ENCODE results near the gene SPPL2B. TPM values are rescaled to one million over a fixed set of nuclear protein-coding genes. Genes with fewer than 3 reads are reported as not detected.
"Not testable (repeated sequence)": the region's sequence is repeated elsewhere in the genome, so short reads cannot be mapped to it uniquely, and the experiment has no call there.

Gene SPPL2B, protein sequence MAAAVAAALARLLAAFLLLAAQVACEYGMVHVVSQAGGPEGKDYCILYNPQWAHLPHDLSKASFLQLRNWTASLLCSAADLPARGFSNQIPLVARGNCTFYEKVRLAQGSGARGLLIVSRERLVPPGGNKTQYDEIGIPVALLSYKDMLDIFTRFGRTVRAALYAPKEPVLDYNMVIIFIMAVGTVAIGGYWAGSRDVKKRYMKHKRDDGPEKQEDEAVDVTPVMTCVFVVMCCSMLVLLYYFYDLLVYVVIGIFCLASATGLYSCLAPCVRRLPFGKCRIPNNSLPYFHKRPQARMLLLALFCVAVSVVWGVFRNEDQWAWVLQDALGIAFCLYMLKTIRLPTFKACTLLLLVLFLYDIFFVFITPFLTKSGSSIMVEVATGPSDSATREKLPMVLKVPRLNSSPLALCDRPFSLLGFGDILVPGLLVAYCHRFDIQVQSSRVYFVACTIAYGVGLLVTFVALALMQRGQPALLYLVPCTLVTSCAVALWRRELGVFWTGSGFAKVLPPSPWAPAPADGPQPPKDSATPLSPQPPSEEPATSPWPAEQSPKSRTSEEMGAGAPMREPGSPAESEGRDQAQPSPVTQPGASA
- total RNA-seq (10 to 100 TPM; 20.2 to 34.6 TPM), polyA plus RNA-seq (10 to 100 TPM in 1 of 2 donors, 1 to 10 TPM in 1; 9.5 to 22.6 TPM)

DNA sequence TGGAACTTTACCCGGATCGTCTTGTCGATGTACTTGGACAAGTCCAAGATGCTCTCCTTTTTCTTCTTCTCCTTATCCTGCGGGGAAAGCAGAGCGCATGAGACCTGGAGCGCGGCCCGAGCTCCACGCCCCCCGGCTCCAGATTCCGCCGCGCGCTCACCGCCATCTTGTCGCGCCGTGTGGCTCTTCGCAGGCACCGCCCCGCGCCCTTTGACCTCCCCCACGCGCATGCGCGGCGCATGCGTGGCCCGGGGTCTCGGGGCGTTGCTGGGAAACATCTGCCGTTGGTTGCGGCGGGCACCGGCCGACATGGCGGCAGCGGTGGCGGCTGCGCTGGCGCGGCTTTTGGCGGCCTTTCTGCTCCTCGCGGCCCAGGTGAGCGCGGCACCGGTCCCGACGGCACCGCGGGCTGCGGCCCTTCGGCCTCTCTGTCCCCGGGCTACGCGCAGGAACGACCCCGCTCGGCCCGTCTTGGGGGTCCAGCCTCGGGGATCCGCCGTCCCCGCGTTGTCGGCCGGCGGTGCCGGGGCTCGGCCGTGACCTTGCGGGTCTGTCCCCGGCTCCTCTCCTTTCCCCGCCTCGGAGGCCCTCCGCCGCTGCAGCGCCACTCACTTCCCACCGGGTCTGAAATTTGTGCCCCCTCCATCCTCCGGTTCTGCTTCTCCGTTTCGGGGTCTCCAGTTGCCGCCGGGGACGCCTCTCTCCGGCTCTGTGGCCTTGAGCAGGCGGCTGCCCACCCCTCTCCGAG, at the start of gene SPPL2B, which contains the start of gene LSM7:
Gene SPPL2B, plus strand, starts transcription at position 284 of the 748 bp plus-strand sequence. Its CDS starts 26 bp downstream, at position 310.
Gene LSM7, minus strand, starts transcription at position 186 of the 748 bp plus-strand sequence. Its CDS starts 20 bp downstream, at position 166.
- Histone ChIP-seq H3K27ac (ENCODE audit: low read depth in 1 of 2, low read length in 2 of 2) (peak within 1 kb of the TSS; percentile 11 to 62), H3K36me3 (ENCODE audit: control insufficient read depth in 4 of 4, insufficient read depth in 3 of 4, low read depth in 1 of 4, low read length in 3 of 4) (peaks cover 0 to 6% (median 0%) of the 10 kb centered on the region in 4 donors), H3K27me3 (ENCODE audit: control insufficient read depth in 4 of 4, insufficient read depth in 4 of 4, low read length in 3 of 4) (no peaks in the 10 kb centered on the region), H3K9ac (ENCODE audit: low read depth in 1 of 2, low read length in 2 of 2) (peak within 1 kb of the TSS; percentile 51 to 84), H3K4me3 (ENCODE audit: low read depth in 1 of 3, low read length in 3 of 3) (peak within 1 kb of the TSS; percentile 86 to 96 (median 90)), H3K9me3 (ENCODE audit: control insufficient read depth in 4 of 4, low read length in 3 of 4) (no peaks in the 10 kb centered on the region), H3K4me1 (ENCODE audit: control insufficient read depth in 4 of 4, insufficient read depth in 4 of 4, low read length in 3 of 4) (peaks cover 16 to 40% (median 33%) of the 10 kb centered on the region in 4 donors)
- WGBS: under 1% methylated on average over 89 of the region's 89 CpGs
- peak; percentile 94 for DNase-seq (ENCODE audit: low spot score)
- TF ChIP-seq EGR1 (IDR thresholded peaks at IDR 0.05; ENCODE audit: low read depth in 2 of 2): no peak
- peak; percentile 98 for TF ChIP-seq YY1 (IDR thresholded peaks at IDR 0.05)
- peak in 1 of 2 donors; percentile 23 for TF ChIP-seq RAD21 (IDR thresholded peaks at IDR 0.05)
- no peak for TF ChIP-seq FOXA2 (IDR thresholded peaks at IDR 0.05)

DNA sequence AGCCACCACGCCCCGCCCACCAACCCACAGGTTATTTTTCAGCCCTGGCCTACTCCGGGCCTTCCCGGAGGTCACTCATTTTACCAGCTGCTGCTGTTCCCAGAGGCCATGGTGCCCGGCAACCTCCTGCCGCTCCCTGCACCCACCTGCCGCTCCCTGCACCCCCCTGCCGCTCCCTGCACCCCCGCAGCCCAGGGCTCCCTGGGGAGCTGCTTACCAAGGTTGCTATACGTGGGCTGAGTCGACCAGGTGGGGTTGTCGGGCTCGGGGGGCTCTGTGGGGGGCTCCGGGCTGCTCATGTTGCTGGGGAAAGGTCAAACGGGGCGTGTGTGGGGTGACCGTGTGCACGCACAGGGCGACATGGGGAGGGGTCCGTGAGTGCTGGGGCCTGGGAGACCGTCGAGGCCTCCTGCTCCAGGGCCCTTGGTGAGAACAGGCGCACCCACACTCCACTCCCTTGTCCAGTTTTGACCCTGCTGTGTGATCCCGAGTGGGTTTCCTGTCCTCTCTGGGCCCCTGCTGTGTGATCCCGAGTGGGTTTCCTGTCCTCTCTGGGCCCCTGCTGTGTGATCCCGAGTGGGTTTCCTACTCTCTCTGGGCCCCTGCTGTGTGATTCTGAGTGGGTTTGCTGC, 47.7 kb upstream of the SPPL2B start:
- Histone ChIP-seq H3K9ac (ENCODE audit: low read depth in 1 of 2, low read length in 2 of 2) (no peak overlapping the region), H3K4me1 (ENCODE audit: control insufficient read depth in 4 of 4, insufficient read depth in 4 of 4, low read length in 3 of 4) (no peaks in the 10 kb centered on the region), H3K4me3 (ENCODE audit: low read depth in 1 of 3, low read length in 3 of 3) (no peak overlapping the region), H3K36me3 (ENCODE audit: control insufficient read depth in 4 of 4, insufficient read depth in 3 of 4, low read depth in 1 of 4, low read length in 3 of 4) (no peaks in the 10 kb centered on the region), H3K27me3 (ENCODE audit: control insufficient read depth in 4 of 4, insufficient read depth in 4 of 4, low read length in 3 of 4) (no peaks in the 10 kb centered on the region), H3K27ac (ENCODE audit: low read depth in 1 of 2, low read length in 2 of 2) (no peak overlapping the region), H3K9me3 (ENCODE audit: control insufficient read depth in 4 of 4, low read length in 3 of 4) (no peaks in the 10 kb centered on the region)
- no peak for DNase-seq (ENCODE audit: low spot score)
- TF ChIP-seq, protein P1, sequence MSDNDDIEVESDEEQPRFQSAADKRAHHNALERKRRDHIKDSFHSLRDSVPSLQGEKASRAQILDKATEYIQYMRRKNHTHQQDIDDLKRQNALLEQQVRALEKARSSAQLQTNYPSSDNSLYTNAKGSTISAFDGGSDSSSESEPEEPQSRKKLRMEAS (IDR thresholded peaks at IDR 0.05): no peak
- TF ChIP-seq GABPA (IDR thresholded peaks at IDR 0.05 in 1 of 2, conservative IDR thresholded peaks at IDR 0.05 in 1 of 2) (no peak), TAF1 (conservative IDR thresholded peaks at IDR 0.05) (no peak), SP1 (IDR thresholded peaks at IDR 0.05) (no peak), HNF4A (conservative IDR thresholded peaks at IDR 0.05) (no peak), HNF4G (IDR thresholded peaks at IDR 0.05) (no peak), NR2F2 (IDR thresholded peaks at IDR 0.05) (no peak), JUND (IDR thresholded peaks at IDR 0.05) (no peak), EGR1 (IDR thresholded peaks at IDR 0.05; ENCODE audit: low read depth in 2 of 2) (no peak), RXRA (IDR thresholded peaks at IDR 0.05) (no peak), RAD21 (IDR thresholded peaks at IDR 0.05) (no peak), FOXA1 (IDR thresholded peaks at IDR 0.05) (no peak)
- TF ChIP-seq, protein P2, sequence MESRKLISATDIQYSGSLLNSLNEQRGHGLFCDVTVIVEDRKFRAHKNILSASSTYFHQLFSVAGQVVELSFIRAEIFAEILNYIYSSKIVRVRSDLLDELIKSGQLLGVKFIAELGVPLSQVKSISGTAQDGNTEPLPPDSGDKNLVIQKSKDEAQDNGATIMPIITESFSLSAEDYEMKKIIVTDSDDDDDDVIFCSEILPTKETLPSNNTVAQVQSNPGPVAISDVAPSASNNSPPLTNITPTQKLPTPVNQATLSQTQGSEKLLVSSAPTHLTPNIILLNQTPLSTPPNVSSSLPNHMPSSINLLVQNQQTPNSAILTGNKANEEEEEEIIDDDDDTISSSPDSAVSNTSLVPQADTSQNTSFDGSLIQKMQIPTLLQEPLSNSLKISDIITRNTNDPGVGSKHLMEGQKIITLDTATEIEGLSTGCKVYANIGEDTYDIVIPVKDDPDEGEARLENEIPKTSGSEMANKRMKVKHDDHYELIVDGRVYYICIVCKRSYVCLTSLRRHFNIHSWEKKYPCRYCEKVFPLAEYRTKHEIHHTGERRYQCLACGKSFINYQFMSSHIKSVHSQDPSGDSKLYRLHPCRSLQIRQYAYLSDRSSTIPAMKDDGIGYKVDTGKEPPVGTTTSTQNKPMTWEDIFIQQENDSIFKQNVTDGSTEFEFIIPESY (IDR thresholded peaks at IDR 0.05): no peak
- TF ChIP-seq, protein P3, sequence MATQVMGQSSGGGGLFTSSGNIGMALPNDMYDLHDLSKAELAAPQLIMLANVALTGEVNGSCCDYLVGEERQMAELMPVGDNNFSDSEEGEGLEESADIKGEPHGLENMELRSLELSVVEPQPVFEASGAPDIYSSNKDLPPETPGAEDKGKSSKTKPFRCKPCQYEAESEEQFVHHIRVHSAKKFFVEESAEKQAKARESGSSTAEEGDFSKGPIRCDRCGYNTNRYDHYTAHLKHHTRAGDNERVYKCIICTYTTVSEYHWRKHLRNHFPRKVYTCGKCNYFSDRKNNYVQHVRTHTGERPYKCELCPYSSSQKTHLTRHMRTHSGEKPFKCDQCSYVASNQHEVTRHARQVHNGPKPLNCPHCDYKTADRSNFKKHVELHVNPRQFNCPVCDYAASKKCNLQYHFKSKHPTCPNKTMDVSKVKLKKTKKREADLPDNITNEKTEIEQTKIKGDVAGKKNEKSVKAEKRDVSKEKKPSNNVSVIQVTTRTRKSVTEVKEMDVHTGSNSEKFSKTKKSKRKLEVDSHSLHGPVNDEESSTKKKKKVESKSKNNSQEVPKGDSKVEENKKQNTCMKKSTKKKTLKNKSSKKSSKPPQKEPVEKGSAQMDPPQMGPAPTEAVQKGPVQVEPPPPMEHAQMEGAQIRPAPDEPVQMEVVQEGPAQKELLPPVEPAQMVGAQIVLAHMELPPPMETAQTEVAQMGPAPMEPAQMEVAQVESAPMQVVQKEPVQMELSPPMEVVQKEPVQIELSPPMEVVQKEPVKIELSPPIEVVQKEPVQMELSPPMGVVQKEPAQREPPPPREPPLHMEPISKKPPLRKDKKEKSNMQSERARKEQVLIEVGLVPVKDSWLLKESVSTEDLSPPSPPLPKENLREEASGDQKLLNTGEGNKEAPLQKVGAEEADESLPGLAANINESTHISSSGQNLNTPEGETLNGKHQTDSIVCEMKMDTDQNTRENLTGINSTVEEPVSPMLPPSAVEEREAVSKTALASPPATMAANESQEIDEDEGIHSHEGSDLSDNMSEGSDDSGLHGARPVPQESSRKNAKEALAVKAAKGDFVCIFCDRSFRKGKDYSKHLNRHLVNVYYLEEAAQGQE (IDR thresholded peaks at IDR 0.05): no peak
- TF ChIP-seq, protein P4, sequence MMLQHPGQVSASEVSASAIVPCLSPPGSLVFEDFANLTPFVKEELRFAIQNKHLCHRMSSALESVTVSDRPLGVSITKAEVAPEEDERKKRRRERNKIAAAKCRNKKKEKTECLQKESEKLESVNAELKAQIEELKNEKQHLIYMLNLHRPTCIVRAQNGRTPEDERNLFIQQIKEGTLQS (IDR thresholded peaks at IDR 0.05): no peak
- WGBS: 75% methylated on average over 26 of the region's 26 CpGs

DNA sequence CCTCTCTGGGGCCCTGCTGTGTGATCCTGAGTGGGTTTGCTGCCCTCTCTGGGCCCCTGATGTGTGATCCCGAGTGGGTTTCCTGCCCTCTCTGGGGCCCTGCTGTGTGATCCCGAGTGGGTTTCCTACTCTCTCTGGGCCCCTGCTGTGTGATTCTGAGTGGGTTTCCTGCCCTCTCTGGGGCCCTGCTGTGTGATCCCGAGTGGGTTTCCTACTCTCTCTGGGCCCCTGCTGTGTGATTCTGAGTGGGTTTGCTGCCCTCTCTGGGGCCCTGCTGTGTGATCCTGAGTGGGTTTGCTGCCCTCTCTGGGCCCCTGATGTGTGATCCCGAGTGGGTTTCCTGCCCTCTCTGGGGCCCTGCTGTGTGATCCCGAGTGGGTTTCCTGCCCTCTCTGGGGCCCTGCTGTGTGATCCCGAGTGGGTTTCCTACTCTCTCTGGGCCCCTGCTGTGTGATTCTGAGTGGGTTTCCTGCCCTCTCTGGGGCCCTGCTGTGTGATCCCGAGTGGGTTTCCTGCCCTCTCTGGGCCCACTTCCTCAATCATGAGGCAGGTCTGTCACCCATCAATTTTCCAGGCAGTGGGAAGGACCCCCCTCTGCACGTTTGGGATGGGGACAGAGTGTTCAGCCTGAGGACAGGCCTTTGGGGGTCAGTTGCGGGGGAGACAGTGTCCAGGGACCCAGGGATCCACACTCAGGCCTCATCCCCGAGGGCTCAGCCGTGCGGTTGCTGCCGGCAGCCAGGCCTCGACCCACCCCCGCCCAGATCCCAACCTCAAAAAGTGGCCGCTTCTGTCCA, 47.0 kb upstream of the SPPL2B start:
- not testable (repeated sequence) for DNase-seq (ENCODE audit: low spot score); H3K4me1 ChIP-seq (ENCODE audit: control insufficient read depth in 4 of 4, insufficient read depth in 4 of 4, low read length in 3 of 4); H3K27me3 ChIP-seq (ENCODE audit: control insufficient read depth in 4 of 4, insufficient read depth in 4 of 4, low read length in 3 of 4); H3K9ac ChIP-seq (ENCODE audit: low read depth in 1 of 2, low read length in 2 of 2); H3K36me3 ChIP-seq (ENCODE audit: control insufficient read depth in 4 of 4, insufficient read depth in 3 of 4, low read depth in 1 of 4, low read length in 3 of 4); H3K9me3 ChIP-seq (ENCODE audit: control insufficient read depth in 4 of 4, low read length in 3 of 4)
- Histone ChIP-seq H3K4me3 (ENCODE audit: low read depth in 1 of 3, low read length in 3 of 3) (peak overlapping the region in 1 of 3 donors; percentile 40), H3K27ac (ENCODE audit: low read depth in 1 of 2, low read length in 2 of 2) (peak overlapping the region in 1 of 2 donors; percentile 54)
- 22% methylated on average over 16 of the region's 16 CpGs for WGBS

Measured in liver (tissue), 9 donors.